22Rv1 (cell line): ENCODE measurements around the gene MAP3K6.

Experiments used
- CTCF ChIP-seq: fragments of 450-650 bp; IDR thresholded peaks from 2 replicates; pipeline ENCODE4 v1.5.1; 2017; ENCODE audit warnings: mild to moderate bottlenecking
- ZFX ChIP-seq: fragments of 450-650 bp; IDR thresholded peaks from 2 replicates; pipeline ENCODE4 v1.6.1; 2017; ENCODE audit warnings: antibody characterized with exemption, borderline replicate concordance

- TF ChIP-seq CTCF (no peak), ZFX (no peak)
These were observed 25.1 kb downstream of the MAP3K6 start, which contains the start of gene SYTL1 for GRCh38 chr1:27341525-27342252.
